ENCODE measurements around the gene FOXI1. TPM values are rescaled to one million over a fixed set of nuclear protein-coding genes. Genes with fewer than 3 reads are reported as not detected.

The FOXI1 gene
- total RNA-seq, 1 donor = not detected

DNA sequence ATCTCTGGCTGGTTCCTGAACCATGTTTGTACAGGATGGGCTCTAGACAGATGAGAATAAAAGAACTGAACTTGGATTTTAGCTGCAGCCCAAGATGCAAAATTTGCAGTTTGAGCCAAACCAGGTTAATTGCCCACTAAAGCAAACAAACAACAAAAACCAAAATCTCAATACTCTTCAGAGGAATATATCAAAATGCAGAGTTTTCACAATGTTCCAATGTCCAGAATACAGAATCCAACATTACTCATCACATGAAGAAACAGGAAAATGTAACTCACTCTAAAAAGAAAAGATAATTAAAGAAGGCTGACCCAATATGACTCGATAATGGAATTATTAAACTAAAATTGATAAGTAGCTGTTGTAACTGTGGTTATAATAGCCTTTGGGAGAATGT is 20.4 kb downstream of the FOXI1 start:
- Histone ChIP-seq H3K36me3 (ENCODE audit: insufficient read depth, low read length) (no peaks in the 10 kb centered on the region), H3K4me2 (ENCODE audit: insufficient read depth, low read length) (no peak overlapping the region), H3K27ac (ENCODE audit: low read depth, low read length) (no peak overlapping the region), H3K4me3 (ENCODE audit: insufficient read depth, low read length) (no peak overlapping the region), H3K79me2 (ENCODE audit: insufficient read depth, low read length) (no peaks in the 10 kb centered on the region), H4K20me1 (ENCODE audit: insufficient read depth, low read length) (no peaks in the 10 kb centered on the region), H3K9me3 (ENCODE audit: low read depth, low read length) (no peaks in the 10 kb centered on the region), H3K27me3 (ENCODE audit: insufficient read depth, low read length) (no peaks in the 10 kb centered on the region), H2AFZ (ENCODE audit: low read length) (no peak overlapping the region), H3K4me1 (ENCODE audit: insufficient read depth, low read length) (peaks cover 9% of the 10 kb centered on the region)
- DNase-seq (ENCODE audit: insufficient read length, low spot score, missing footprints) = no peak
- TF ChIP-seq, protein P1, sequence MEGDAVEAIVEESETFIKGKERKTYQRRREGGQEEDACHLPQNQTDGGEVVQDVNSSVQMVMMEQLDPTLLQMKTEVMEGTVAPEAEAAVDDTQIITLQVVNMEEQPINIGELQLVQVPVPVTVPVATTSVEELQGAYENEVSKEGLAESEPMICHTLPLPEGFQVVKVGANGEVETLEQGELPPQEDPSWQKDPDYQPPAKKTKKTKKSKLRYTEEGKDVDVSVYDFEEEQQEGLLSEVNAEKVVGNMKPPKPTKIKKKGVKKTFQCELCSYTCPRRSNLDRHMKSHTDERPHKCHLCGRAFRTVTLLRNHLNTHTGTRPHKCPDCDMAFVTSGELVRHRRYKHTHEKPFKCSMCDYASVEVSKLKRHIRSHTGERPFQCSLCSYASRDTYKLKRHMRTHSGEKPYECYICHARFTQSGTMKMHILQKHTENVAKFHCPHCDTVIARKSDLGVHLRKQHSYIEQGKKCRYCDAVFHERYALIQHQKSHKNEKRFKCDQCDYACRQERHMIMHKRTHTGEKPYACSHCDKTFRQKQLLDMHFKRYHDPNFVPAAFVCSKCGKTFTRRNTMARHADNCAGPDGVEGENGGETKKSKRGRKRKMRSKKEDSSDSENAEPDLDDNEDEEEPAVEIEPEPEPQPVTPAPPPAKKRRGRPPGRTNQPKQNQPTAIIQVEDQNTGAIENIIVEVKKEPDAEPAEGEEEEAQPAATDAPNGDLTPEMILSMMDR (IDR thresholded peaks at IDR 0.05; ENCODE audit: extremely low read depth, low read depth, low read length) = no peak

DNA sequence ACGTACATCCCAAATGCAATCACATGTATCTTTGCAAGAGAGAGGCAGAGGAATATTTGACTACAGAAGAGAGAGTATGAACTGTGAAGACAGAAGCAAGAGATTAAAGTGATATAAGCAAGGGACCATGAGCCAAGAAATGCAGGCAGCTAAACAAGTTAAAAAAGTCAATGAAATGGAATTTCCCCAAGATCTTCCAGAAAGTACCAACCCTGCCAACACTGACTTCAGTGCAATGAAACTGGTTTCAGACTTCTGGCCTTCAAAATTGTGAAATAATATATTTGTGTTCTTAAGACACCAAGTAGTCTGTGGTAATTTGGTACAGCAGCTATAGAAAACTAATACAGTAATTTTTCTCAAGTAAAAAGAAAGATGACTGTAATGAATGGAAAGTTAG is 20.9 kb downstream of the FOXI1 start:
- no peak overlapping the region for H3K4me3 ChIP-seq (ENCODE audit: insufficient read depth, low read length)
- H3K36me3 ChIP-seq (ENCODE audit: insufficient read depth, low read length) = no peaks in the 10 kb centered on the region
- H3K9me3 ChIP-seq (ENCODE audit: low read depth, low read length) = no peaks in the 10 kb centered on the region
- TF ChIP-seq, protein P1 (IDR thresholded peaks at IDR 0.05; ENCODE audit: extremely low read depth, low read depth, low read length) = no peak
- peaks cover 4% of the 10 kb centered on the region for H3K4me1 ChIP-seq (ENCODE audit: insufficient read depth, low read length)
- H3K4me2 ChIP-seq (ENCODE audit: insufficient read depth, low read length) = no peak overlapping the region
- H2AFZ ChIP-seq (ENCODE audit: low read length) = no peak overlapping the region
- no peak overlapping the region for H3K27ac ChIP-seq (ENCODE audit: low read depth, low read length)
- no peaks in the 10 kb centered on the region for H3K27me3 ChIP-seq (ENCODE audit: insufficient read depth, low read length)
- no peaks in the 10 kb centered on the region for H4K20me1 ChIP-seq (ENCODE audit: insufficient read depth, low read length)
- DNase-seq (ENCODE audit: insufficient read length, low spot score, missing footprints) = no peak
- no peaks in the 10 kb centered on the region for H3K79me2 ChIP-seq (ENCODE audit: insufficient read depth, low read length)

DNA sequence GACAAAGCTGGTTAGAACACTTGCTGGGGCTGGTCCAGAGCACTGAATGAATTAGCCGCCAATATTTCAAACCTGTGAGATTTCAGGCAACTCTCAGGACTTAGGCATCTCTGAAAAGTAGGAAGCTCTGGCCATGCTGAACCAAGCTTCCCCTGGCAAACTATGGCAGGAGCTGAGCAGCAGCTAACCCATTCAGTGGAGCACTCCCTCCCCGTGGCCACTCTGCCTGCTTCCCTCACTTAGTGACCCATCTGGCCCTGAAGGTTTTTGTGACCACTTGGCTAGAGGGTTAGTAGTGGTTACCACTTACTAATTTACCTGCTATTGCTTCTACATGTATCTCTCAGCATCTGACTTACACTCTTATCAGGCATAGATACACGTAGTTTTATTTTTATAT is 25.5 kb downstream of the FOXI1 start:
- Histone ChIP-seq H3K36me3 (ENCODE audit: insufficient read depth, low read length) (no peaks in the 10 kb centered on the region), H4K20me1 (ENCODE audit: insufficient read depth, low read length) (no peaks in the 10 kb centered on the region), H3K4me1 (ENCODE audit: insufficient read depth, low read length) (peaks cover 20% of the 10 kb centered on the region), H3K27ac (ENCODE audit: low read depth, low read length) (no peak overlapping the region), H3K27me3 (ENCODE audit: insufficient read depth, low read length) (no peaks in the 10 kb centered on the region), H3K79me2 (ENCODE audit: insufficient read depth, low read length) (no peaks in the 10 kb centered on the region), H3K4me2 (ENCODE audit: insufficient read depth, low read length) (no peak overlapping the region), H3K9me3 (ENCODE audit: low read depth, low read length) (no peaks in the 10 kb centered on the region), H3K4me3 (ENCODE audit: insufficient read depth, low read length) (no peak overlapping the region), H2AFZ (ENCODE audit: low read length) (no peak overlapping the region)
- no peak for DNase-seq (ENCODE audit: insufficient read length, low spot score, missing footprints)
- TF ChIP-seq, protein P1 (IDR thresholded peaks at IDR 0.05; ENCODE audit: extremely low read depth, low read depth, low read length) = no peak

DNA sequence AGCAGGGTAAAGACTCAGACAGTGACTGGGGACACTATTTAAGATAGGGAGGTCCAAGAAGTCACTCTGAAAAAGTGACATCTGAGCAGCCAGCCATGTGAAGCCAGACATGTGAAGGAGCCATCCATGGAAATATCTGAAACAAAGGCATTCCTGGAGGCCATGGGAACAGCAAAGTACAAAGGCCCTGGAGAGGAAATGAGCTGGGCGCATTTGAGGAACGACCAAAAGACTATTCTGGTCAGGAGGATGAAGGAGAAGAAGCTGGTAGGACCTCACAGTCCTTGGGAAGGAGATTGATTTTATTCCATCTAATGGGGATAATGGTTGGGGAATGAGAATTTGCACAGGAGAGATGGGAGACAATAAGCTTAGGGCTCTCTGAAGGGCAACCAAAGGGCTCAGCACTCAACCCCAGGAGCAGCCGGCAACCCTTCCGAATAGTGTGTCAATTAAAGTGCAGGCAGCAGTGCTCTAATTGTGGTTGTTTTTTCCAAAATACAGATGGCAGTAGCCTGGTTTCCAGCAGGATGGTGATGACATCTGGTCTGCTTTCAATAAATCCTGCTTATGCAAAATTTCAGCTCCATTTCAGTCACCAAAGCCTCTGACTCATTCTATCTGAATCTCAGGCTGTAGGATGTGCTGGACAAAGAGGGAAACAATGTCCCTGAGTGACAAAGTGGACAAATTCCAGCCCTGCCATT is 26.7 kb downstream of the FOXI1 start:
- Histone ChIP-seq H3K79me2 (ENCODE audit: insufficient read depth, low read length) (no peaks in the 10 kb centered on the region), H2AFZ (ENCODE audit: low read length) (peak overlapping the region; percentile 10), H3K4me1 (ENCODE audit: insufficient read depth, low read length) (peaks cover 21% of the 10 kb centered on the region), H4K20me1 (ENCODE audit: insufficient read depth, low read length) (no peaks in the 10 kb centered on the region), H3K27me3 (ENCODE audit: insufficient read depth, low read length) (no peaks in the 10 kb centered on the region), H3K9me3 (ENCODE audit: low read depth, low read length) (no peaks in the 10 kb centered on the region), H3K36me3 (ENCODE audit: insufficient read depth, low read length) (no peaks in the 10 kb centered on the region), H3K4me3 (ENCODE audit: insufficient read depth, low read length) (no peak overlapping the region), H3K27ac (ENCODE audit: low read depth, low read length) (no peak overlapping the region), H3K4me2 (ENCODE audit: insufficient read depth, low read length) (peak overlapping the region; percentile 8)
- TF ChIP-seq, protein P1 (IDR thresholded peaks at IDR 0.05; ENCODE audit: extremely low read depth, low read depth, low read length) = no peak
- peak; percentile 90 for DNase-seq (ENCODE audit: insufficient read length, low spot score, missing footprints)

All from osteoblast (primary cell).